ENCODE measurements around the gene ANO7. TPM values are rescaled to one million over a fixed set of nuclear protein-coding genes. Genes with fewer than 3 reads are reported as not detected.

Gene ANO7
- polyA plus RNA-seq, 10 donors: 0.66 to 2.0 (median 0.89) TPM

- DNase-seq: peak in 1 of 3 donors; percentile 33
These were observed 84.9 kb downstream of the ANO7 start for GRCh38 chr2:241273210-241274020.

DNA sequence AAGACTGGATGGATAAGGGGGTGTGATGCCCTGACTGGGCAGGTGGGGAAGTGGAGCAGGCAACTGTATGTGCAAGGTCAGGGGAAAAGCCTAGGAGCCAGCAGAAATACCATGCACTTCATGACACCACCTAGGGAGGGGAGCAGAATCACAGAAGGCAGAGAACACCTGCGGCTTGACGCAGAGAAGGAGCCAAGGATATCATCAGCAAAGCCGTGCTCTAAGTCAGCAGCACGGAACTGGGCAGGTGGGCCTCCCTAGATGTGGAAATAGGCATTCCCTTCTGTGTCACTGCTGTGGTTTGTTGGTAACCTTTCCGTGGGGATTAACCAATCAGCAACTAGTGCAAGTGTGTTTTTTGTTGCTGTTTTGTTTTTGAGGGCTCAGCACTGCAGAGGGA lies 85.7 kb downstream of the ANO7 start:
- DNase-seq: no peak

Other genes starting within 250 kb of the ANO7 start
- gene SNED1, start 190.1 kb upstream of the ANO7 start, polyA plus RNA-seq (ENCODE audit: insufficient read length in 10 of 10): 1 to 10 TPM; 2.2 to 5.6 (median 3.3) TPM
- 10 to 100 TPM; 25.4 to 49.2 (median 32.9) TPM for gene MTERF4, start 86.4 kb upstream of the ANO7 start, polyA plus RNA-seq (ENCODE audit: insufficient read length in 10 of 10)
- gene PASK, start 39.2 kb upstream of the ANO7 start, polyA plus RNA-seq (ENCODE audit: insufficient read length in 10 of 10): 1 to 10 TPM; 4.1 to 8.3 (median 6.4) TPM
- gene PPP1R7, start 38.2 kb upstream of the ANO7 start, polyA plus RNA-seq (ENCODE audit: insufficient read length in 10 of 10): 10 to 100 TPM; 62.8 to 85.5 (median 79.6) TPM
- gene HDLBP, start 127.0 kb downstream of the ANO7 start, polyA plus RNA-seq (ENCODE audit: insufficient read length in 10 of 10): 100 to 1,000 TPM; 325 to 426 (median 361) TPM
- 100 to 1,000 TPM; 265 to 384 (median 314) TPM for gene SEPTIN2, start 127.2 kb downstream of the ANO7 start, polyA plus RNA-seq (ENCODE audit: insufficient read length in 10 of 10)
- 10 to 100 TPM; 24.8 to 43.7 (median 33.8) TPM for gene FARP2, start 167.6 kb downstream of the ANO7 start, polyA plus RNA-seq (ENCODE audit: insufficient read length in 10 of 10)